GOT3 (cell line): ENCODE results near the gene SYCE3.

Source experiments
- DNase-seq: peaks from one replicate; lab custom pipeline; 2025; ENCODE audit warnings: mixed read lengths; lab: John Stamatoyannopoulos, UW

The SYCE3 gene

DNA sequence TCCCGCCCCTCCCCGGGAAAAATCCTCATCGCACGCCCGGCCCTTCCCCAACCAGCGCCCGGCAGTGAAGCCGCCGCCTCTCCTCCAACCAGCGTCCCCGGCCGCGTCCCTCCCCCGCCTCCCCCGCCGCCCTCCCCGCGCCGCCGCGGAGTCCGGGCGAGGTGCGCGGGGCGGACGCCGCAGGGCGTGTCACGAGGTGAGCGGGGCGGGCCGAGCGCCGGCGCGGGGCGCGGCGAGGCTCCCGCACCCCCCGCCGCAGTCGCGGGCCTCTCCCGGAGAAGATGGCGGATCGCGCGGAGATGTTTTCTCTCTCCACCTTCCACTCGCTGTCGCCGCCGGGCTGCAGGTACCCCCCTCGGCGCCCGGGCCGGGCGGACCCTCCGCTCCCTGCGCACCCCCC is 37.8 kb upstream of the SYCE3 start, which contains the start of gene MAPK8IP2:
Gene MAPK8IP2, plus strand, starts transcription at position 256 of the 400 bp plus-strand sequence. Its CDS starts 26 bp downstream, at position 282.
- DNase-seq, result no peak

DNA sequence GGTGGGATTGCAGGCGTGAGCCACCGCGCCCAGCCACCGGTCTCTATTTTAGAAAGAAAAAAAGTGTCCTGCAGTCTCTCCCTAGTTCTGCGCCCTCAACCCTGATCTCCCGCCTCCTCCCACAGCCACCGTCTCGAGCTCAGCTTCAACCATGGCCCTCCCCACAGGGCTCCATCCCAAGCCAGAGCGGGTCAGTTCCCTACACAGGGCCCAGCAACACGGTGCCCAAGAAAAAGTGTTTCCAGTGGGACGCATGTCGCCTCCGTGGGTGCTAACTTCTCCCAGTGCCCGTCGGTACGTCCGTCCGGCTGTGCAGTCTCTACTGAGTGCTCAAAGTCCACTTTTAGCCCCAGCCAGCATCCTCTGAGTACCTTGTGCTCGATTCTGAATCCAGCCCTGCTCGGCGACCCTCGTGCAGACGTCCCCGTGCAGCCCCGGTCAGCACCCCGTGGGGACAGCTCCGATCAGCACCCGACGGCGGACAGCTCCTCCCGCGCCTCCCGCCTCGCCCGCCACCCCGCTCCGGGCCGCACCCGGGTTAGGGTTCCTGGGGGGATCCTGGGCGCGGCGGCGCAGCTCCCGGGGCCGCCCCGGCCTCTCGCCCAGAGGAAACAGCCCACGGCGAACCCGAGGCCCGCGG is 37.2 kb upstream of the SYCE3 start:
- no peak for DNase-seq

DNA sequence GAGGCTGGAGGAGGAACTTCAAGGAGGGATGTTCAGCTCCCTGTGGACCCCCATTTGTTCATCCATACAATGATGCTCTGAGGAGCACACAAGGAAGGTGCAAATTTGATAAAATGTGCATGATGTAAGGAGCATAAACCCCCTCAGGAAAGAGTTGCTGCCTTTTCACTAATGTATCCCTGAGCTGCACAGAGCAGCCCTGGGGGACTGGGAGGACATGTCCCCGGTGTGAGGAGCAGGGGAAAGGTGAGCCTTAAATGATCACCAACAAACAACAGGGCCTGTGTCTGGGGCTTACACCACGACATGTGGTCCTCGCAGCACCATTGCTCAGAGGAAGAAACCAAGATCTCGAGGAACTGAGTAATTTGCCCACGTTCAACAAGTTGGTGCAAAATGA is 34.4 kb upstream of the SYCE3 start:
- DNase-seq, result no peak

DNA sequence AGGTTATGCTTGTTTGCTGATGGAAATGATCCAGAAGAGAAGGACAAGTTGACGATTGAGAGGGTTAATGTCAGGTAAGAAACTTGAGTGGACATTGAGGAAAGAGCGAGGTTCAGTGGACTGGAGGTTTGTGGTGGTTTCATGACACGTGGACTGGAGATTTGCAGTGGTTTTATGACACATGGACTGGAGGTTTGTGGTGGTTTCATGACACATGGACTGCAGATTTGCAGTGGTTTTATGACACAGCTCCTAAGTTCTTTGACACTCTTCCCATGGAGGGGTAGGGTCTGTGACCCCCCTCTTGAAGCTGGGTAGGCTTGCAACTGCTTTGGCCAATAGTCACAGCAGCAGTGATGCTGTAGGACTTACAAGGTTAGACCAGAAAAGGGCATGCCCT is 32.5 kb upstream of the SYCE3 start:
- no peak for DNase-seq

DNA sequence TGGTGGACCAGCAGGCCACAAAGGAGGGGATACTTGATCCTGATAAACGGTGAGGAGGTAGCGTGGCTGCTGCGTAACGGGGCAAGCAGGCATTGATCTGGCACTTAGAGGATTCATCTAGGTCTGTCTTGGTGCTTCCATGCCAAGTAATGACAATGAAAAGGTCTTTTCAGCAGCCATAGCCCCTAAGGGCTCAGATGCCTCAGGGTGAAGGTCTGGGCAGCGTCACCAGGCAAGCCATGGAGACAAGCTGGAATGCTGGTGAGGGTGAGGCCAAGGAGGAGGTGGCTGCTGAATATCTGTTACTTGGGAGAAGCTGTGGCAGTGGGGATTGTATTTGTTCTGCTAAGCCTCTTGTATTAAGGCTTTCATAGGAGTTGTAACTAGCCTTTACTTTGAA is 24.7 kb upstream of the SYCE3 start:
- DNase-seq, result no peak

DNA sequence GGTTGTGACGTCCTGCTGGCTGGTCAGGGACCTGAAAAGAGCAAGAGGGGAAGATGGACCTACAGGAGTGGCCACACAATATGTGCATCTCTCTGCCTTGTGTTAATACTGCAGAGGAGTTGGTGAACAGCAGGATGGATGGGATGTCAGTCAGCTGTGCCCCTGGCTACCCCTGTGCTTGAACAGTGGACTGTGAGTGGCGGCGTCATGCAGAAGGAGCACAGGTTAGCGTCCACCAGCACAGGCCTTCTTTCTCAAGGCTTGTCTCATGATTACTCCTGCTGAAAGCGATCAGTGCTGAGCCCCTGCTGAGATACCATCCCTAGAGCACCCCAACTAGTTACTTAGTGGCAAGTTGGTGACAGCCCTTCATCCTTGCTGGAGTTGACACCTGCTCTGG is 23.7 kb upstream of the SYCE3 start:
- no peak for DNase-seq

DNA sequence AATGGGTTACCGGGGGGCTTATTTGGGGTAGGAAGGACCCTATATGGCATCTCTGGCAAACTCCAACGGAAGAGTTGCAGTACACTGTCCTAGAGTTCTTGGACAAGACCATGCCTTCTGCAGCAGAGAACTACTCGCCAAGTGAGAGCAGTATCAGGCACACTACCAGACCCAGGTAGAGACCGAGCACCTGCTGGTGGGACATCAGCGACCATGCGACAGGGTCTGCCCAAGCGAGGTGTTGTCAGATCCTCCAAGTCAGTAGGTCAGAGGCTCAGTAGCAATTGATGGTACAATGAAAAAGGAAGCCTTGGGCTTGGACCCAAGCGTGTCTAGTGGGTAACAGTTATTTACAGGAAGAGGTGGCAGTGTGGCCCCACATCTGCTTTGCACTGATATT is 23.1 kb upstream of the SYCE3 start:
- DNase-seq, result no peak

DNA sequence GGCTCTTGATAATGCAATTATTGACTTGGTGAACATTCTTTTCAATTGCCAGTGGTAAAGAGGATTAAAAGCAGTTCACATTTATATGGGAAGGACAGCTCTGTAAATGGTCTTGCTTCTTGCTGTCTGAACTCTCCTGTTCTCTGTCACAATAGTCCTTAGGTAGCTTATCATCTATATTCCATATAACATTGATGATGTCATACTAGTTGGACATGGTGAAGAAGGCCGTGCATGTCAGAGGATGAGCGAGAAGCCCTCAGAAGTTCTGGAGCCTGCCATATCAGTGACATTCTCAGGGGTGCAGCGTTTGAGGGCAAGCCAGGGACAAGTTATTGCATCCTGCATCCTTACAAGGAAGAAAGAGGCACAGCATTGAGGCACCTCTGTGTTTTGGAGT is 22.5 kb upstream of the SYCE3 start:
- no peak for DNase-seq

DNA sequence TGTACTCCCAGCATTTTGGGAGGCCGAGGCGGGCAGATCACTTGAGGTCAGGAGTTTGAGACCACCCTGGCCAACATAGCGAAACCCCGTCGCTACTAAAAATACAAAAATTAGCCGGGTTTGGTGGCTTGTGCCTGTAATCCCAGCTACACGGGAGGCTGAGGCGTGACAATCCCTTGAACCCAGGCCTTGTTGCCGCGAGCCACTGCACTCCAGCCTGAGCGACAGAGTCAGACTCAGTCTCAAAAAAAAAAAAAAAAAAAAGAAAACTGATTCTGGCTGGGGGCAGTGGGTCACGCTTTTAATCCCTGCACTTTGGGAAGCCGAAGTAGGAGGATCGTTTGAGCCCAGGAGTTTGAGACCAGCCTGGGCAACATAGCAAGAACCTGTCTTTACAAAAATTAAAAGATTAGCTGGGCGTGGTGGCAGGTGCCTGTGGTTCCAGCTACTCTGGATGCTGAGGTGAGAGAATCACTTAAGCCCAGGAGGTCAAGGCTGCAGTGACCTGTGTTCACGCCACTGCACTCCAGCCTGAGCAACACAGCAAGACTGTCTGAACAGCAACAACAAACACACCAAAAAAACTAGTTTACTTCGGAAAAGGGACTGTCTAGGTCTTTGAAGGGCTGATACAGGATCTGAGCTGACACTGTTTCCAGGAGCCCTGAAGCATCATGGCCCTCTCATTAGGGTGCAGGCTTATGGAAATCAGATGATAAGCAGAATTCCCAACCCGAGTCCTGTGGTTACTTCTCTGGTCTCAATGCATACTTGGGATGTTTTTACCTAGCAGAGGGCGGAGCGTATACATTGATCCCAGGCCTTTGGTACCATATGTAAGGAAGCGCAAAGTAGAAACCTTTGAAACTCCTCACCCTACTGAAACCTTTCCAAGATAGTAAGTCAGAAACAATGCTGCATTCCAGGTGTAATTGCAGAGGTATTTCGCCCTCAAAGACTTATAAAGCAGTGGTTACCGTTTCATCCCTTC is 21.7 kb upstream of the SYCE3 start:
- DNase-seq, result no peak

DNA sequence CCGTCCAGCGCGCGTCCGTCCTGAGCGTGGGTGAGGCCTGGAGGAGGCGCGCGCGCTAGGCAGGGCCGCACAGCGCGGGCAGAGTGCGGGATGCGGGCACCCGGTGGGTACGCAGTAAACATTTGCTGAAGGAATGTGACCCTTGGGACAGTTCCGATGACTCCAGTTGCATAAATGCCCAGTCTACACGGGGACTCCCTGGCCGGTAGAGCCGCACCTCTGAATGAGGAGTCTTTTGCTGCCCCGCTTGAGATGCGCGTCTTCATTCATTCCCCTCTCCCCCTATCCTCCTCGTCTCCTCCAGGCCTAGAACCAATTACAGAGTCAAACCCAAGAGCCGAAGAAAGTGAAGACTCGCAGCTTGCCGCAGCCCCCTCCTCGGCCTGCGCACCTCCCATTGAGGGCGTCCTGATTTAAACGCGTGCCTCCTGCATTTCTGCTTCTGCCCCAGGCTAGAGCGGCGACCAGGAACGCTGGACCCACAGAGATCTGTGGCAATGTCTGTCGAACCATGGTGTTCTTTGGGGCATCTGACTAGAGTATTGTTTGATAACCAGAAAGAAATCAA is 20.7 kb upstream of the SYCE3 start:
- DNase-seq, result no peak

DNA sequence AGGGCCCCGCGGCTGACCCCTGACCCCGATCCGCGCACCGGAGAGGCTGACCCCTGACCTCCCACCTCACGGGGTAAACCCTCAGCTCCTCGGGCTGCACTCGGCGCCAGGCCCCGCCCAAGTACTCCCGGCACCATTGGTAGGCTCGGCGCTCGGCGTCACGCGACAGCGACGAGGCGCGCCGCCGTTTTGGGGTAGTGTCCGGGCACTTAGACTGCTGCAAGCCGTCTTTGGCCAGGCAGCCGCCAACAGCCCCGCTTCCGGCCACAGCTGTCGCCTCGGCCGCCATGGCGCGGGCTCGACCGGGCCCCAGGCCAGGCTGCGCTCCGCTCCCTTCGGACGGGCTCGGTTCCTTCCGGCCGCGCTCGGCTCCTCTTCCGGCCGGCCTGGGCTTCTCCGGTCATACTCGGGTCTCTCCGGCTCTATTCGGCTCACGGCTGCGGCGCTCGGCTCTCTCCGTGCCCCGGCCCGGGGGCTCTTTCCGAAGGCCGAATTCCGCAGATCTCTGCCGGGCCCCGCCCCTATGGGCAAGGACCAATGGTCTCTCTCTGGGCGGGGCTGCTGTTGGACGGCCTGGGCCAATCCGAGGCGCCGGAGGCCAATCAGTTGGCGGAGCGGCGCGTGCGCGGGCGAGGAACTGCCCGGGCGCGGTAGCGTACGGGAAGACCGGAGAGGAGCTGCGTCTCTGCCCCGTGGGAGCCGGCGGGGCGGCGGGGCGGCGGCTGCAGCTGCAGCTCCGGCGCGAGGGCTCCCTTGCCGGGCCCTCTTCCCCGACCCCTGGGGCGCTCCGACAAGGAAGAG is 20.0 kb upstream of the SYCE3 start, which contains the start of gene CHKB:
Gene CHKB, minus strand, starts transcription at position 357 of the 801 bp plus-strand sequence. Its CDS starts 68 bp downstream, at position 289.
- peak; percentile 89 for DNase-seq

DNA sequence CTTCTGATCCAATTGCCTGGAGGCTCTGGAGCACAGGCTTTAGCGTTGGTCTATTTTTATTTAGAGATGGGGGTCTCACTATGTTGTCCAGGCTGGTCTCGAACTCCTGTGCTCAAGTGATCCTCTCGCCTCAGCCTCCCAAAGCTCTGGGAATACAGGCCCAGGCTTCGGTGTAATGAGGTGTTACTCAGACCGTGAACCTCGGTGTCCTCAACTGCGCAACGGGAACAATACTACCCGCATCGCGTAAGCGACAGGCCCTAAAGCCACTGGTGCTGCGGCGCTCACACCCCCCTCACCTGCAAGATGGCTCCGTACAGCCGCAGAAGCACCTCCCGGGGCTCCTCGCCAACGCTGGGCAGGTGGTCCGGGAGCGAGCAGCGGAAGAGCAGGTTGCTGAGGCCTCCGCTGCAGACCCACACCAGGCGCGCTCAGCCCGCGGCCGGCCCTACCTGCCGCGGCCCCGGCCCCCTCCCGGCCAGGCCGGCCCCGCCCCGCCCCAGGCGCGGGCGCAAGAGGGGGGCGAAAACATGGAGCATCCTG is 19.3 kb upstream of the SYCE3 start:
- DNase-seq, result no peak

DNA sequence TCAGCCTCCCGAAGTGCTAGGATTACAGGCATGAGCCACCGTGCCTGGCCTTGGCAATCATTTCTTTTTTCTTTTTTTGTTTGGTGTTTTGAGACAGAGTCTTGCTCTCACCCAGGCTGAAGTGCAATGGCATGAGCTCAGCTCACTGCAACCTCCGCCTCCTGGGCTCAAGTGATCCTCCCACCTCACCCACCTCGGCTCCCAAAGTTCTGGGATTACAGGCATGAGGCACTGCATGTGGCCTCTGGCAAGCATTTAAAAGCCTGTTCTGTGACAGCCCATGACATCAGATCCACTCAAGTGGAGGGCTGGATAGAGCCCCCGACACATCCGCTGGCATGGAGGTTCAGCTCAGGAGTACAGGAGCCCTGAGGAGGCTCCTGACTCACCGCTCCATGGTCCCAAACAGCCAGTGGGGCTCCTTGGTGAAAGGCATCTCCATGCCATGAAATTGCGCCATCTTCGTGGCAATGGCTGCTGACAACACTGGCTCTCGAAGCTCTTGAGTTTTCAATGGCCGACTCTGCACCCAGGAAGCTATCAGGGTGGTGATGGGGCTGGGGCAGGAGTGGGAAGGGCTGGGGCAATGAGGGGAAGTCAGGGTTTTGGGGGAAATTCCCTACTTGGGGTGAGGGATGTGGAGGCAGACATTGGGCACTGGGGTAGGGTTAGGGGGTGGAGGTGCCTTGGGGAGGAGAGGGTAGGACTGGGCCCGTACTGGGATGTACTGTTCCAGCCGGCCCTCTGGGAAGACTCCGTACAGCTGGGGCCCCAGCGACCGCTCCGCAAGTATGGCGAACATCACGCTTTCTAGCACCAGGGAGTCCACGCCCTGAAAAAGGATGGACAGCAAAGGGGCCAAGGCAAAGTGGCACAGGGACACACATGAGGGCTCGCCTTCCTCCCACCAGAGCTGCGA is 18.6 kb upstream of the SYCE3 start:
- DNase-seq, result no peak

DNA sequence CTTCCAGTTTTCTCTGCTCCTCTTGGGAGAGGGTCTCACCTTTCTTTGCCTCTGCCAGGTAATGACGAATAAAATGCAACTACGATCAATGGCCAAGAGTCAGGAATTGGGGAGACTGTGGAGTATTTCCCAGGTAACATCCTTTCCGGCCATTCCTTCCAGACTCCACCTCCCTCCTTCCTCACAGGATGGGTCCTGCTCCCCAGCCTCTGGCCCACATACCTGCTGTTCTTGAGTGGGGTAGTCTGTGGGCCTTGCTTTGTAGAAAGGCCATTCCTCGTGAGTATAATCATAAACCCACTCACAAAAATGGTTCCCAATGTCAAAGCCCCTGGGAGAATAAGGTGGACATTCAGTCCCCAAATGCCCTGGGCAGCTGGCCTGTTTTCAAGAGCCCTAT is 17.0 kb upstream of the SYCE3 start:
- no peak for DNase-seq

DNA sequence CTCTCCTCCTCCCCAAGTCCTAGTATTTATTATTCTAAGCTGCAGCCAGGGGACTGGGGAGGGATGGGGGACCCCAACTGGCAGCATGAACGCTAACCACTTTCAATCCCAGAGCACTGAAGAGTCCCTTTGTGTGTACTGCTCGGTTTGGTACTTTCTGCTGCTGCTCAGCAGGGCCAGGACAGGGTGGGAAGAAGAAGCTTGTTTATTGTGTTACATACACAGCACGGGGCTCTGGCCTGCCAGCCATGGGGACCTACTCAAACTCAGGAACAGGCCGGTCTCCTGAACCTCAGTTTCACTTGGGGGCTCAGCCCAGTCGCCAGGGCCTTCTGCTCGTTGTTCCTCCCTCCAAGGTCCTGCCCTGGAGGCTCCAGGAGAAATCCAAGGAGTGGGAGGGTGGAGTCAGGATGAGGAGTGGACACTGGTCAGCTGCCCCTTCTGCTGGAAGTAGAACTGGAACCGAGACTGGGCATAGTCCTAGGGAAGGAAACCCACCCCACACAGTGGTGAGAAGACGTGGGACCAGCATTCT is 16.1 kb upstream of the SYCE3 start:
- DNase-seq, result no peak

DNA sequence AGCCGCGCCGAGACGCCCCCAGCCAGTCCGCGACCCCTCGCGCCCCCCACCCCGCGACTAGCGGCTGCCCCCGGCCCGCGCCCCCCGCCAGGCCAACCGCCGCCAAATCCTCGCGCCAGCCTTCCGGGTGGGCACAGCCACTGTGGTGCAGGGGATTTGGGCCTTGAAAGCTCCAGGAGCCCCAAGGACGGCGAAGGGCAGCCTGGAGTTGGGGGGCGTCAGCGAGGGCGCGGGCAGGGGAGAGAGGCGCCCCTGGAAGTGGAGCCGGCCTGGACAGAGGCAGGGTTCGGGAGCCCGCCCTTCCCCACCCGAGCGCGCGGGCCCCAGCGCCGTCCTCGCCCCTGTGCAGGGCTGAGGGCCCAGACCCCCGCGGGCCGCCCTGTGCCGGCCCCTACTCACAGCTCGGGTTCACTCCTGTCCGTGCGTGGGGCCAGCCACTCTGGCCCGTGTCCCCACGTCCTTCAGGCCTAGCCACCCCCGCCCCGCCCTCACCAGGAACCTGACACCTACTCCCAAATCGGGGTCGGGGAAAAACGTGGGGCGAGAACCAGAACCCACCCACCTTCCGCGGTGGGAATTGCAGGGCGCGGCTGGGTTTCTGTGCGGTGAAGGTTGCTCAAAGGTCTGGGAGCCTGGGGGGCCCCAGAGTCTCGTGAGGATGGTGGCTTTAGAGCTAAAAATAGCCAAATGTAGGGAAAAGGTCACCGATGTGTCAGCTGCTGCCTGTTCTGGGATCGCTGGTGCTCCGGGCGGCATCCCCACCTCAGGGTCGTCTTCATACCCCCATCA is 15.5 kb upstream of the SYCE3 start, which contains the start of gene CPT1B:
Gene CPT1B, minus strand, starts transcription at position 441 of the 789 bp plus-strand sequence. CDS start 512 bp downstream, outside the sequence.
- no peak for DNase-seq

DNA sequence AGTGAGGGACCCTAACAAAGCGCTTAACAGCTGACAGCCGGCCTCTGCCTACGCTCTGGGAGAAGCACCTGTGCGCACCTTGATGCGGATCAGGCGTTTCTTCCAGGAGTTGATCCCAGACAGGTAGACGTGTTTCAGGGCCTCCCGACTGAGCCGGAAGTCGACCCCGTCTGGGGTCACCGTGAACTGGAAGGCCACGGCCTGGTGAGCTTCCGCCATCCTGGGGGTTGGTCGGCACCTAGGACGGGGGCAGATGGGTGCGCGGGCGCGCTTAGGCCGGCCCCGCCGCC is 14.9 kb upstream of the SYCE3 start:
- no peak for DNase-seq

DNA sequence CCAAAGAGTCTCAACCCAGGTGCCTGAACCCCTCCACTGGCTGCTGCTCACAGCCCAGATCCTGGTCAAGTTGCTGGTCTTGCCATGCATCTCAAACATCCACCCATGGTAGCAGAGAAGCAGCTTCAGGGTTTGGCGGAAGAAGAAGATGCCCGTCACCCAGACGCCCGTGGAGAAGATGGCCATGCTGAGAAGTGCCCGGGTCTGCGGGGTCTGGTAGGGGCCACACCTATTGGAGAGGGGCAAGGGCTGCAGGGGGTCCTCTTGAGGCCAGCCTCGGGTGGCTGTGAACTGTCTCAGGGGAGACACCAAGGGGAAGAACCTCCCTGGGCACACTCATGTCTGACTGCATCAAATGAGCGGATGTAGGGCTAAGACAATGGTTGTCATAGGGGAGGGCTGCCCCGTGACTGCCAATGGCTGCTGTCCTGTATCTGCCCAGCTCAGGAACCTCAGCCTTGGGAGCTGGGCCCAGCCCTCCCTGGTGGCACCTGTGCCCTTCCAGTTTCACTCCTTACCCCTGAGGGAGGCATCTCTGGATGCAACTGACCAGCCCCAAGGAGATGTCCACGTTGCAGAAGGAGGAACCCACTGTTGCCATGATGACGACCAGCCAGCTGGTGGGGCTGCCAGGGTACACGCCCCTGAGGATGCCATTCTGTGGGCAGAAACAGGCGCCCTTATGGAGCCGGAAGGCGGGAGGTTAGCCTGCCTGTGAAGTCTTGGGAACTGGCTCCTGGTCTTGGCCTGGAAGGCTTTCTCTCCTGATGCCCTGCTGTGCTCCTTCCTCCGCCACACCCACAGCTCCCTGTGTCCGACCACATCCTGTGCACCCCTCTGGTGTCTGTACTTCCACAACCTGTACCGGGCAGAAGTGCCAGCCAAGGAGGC is 14.3 kb upstream of the SYCE3 start:
- DNase-seq, result no peak
